Kidney (tissue), 14 donors: ENCODE data around the gene CHN2. TPM values are rescaled to one million over a fixed set of nuclear protein-coding genes. Genes with fewer than 3 reads are reported as not detected.

Experiments used
- DNase-seq, 5 donors: peaks; one replicate each; pipeline ENCODE4 v3.0.0-alpha.2; 2013 to 2020
- FAIRE-seq: peaks from 2 replicates; lab custom pipeline; 2012; peaks lifted over from hg19 to GRCh38; lab: Jason Lieb, UNC
- H3K27ac ChIP-seq, 2 donors: one replicate each; pipeline ENCODE4 v1.7.0; 2013; ENCODE audit warnings: low read depth in 2 of 2, low read length in 2 of 2, inconsistent platforms in 1 of 2
- H3K27me3 ChIP-seq: one replicate; pipeline ENCODE4 v1.7.1; 2013; ENCODE audit warnings: low read length, inconsistent platforms; ENCODE audit not compliant: control insufficient read depth, insufficient read depth
- H3K36me3 ChIP-seq, 3 donors: one replicate each; pipeline versions ENCODE4 v1.7.0 to v1.7.1; 2013; ENCODE audit warnings: low read length in 3 of 3, control low read depth in 1 of 3, inconsistent platforms in 1 of 3; ENCODE audit not compliant: insufficient read depth in 3 of 3, control insufficient read depth in 2 of 3
- H3K4me1 ChIP-seq, 3 donors: one replicate each; pipeline versions ENCODE4 v1.7.0 to v1.7.1; 2013; ENCODE audit warnings: low read length in 3 of 3, inconsistent platforms in 1 of 3, low read depth in 1 of 3; ENCODE audit not compliant: control insufficient read depth in 2 of 3, insufficient read depth in 2 of 3
- H3K4me3 ChIP-seq, 3 donors: one replicate each; pipeline versions ENCODE4 v1.7.0 to v1.8.1; 2013; ENCODE audit warnings: low read length in 3 of 3, control low read depth in 1 of 3, inconsistent platforms in 1 of 3
- H3K9ac ChIP-seq, 3 donors: one replicate each; pipeline versions ENCODE4 v1.7.0 to v1.7.1; 2013; ENCODE audit warnings: low read length in 3 of 3, control low read depth in 1 of 3, inconsistent platforms in 1 of 3
- H3K9me3 ChIP-seq, 3 donors: one replicate each; pipeline versions ENCODE4 v1.7.0 to v1.7.1; 2013; ENCODE audit warnings: low read length in 3 of 3, control low read depth in 1 of 3, inconsistent platforms in 1 of 3; ENCODE audit not compliant: control insufficient read depth in 2 of 3, insufficient read depth in 1 of 3
- intact Hi-C: fragments of 100-400 bp; cut with DNase I; formaldehyde crosslinking; loops from one replicate; pipeline ENCODE4 v1.11.1; 2022
- polyA plus RNA-seq: library from polyadenylated mRNA; stranded (reverse); fragments of 350-450 nt; fragmentation: Illumina TruSeq; extraction: RNeasy Lipid Tissue Mini Kit (QIAGEN cat#74804); gene quantifications from one replicate; pipeline ENCODE4 v1.2.3, GENCODE V29; 2014; ENCODE audit warnings: low read depth, low replicate concordance; ENCODE audit not compliant: insufficient read depth
- total RNA-seq: library from RNA; stranded (reverse); fragmentation: NEBNext Ultra II Directional; extraction: Animal tissue kit (Norgen Biotek cat#: 25700); gene quantifications from one replicate; pipeline ENCODE4 v1.2.1, GENCODE V29; 2021
- TF ChIP-seq, protein P1 (sequence below): IDR thresholded peaks from 3 replicates; pipeline ENCODE4 v1.5.1; 2012; ENCODE audit warnings: mild to moderate bottlenecking, moderate library complexity, borderline replicate concordance; ENCODE audit not compliant: insufficient read depth; ENCODE audit errors: extremely low read depth
- donor health status: control.
- donor health status: control.
- donor health status: control.
- donor health status: control.
- donor health status: control.
- donor health status: DM: yes; HTN: yes; CAD: no.
- donor health status: Normal renal cell carcinoma (clear cell type).

CHN2 gene
- total and polyA plus RNA-seq, 2 donors from 2014 or later = 7.4 to 22.5 TPM

DNA sequence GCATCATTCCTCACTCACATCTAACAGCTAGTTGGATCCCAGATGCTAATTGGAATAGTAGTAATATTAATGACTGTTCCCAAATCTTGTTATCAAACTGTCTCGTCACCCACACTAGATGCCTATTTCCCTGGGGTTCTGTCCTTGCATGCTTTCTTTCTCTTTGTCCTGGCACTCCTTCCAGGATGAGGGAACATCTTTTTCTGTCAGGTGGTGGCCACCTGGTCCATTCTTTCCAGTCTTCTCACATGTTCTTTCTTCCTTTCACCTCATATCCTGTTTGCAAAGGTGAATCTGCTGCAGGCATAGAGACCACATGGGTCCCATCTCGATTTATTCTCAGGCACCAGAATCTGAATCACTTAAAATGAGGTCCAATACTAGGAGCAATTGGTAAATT is 126.0 kb downstream of the CHN2 start:
- peaks cover 0 to 3% (median 0%) of the 10 kb centered on the region in 3 donors for H3K4me1 ChIP-seq
- DNase-seq = no peak
- H3K9me3 ChIP-seq = no peaks in the 10 kb centered on the region
- no peaks in the 10 kb centered on the region for H3K27me3 ChIP-seq
- no peak overlapping the region for H3K4me3 ChIP-seq
- TF ChIP-seq, protein P1, sequence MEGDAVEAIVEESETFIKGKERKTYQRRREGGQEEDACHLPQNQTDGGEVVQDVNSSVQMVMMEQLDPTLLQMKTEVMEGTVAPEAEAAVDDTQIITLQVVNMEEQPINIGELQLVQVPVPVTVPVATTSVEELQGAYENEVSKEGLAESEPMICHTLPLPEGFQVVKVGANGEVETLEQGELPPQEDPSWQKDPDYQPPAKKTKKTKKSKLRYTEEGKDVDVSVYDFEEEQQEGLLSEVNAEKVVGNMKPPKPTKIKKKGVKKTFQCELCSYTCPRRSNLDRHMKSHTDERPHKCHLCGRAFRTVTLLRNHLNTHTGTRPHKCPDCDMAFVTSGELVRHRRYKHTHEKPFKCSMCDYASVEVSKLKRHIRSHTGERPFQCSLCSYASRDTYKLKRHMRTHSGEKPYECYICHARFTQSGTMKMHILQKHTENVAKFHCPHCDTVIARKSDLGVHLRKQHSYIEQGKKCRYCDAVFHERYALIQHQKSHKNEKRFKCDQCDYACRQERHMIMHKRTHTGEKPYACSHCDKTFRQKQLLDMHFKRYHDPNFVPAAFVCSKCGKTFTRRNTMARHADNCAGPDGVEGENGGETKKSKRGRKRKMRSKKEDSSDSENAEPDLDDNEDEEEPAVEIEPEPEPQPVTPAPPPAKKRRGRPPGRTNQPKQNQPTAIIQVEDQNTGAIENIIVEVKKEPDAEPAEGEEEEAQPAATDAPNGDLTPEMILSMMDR = no peak
- no peak overlapping the region for H3K9ac ChIP-seq
- no peak for FAIRE-seq
- H3K27ac ChIP-seq = no peak overlapping the region
- intact Hi-C loops = no loop called here
- no peaks in the 10 kb centered on the region for H3K36me3 ChIP-seq

DNA sequence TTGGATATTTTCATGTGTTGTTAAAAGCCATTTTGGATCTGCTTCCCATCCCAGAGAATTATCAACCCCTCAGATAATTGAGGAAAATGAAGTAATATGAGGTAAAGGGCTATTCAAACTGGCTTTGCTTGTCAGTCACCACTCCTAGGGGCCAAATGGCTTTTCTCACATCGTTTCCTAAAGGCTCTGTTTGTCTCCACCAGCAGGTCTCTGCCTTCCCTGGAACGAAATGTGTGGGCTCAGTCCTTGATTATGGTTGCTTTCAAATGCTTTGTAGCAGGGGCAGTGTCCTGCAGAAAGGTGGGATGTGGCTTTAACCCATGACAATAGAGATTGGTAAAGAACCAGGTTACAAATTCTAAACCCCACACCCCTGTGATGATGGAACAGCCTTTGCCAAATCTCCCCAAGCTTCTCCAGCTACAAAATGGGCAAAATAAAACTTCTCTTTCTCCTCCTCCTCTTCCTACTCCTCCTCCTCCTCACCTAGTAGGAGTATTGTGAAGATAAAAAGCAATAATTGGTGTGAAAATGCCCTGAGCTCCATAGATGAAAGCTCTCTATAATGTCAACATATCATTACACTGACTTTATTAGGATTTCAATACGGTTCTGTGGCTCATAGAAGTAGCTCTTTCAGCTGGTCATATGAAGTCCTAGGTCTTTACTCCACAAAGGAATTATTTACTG is 127.6 kb downstream of the CHN2 start:
- TF ChIP-seq, protein P1 = no peak
- FAIRE-seq (no peak), DNase-seq (no peak)
- H3K4me1 ChIP-seq = peaks cover 0 to 3% (median 0%) of the 10 kb centered on the region in 3 donors
- no peaks in the 10 kb centered on the region for H3K9me3 ChIP-seq
- no peaks in the 10 kb centered on the region for H3K27me3 ChIP-seq
- H3K9ac ChIP-seq = no peak overlapping the region
- intact Hi-C loops = no loop called here
- no peak overlapping the region for H3K27ac ChIP-seq
- no peak overlapping the region for H3K4me3 ChIP-seq
- H3K36me3 ChIP-seq = no peaks in the 10 kb centered on the region

DNA sequence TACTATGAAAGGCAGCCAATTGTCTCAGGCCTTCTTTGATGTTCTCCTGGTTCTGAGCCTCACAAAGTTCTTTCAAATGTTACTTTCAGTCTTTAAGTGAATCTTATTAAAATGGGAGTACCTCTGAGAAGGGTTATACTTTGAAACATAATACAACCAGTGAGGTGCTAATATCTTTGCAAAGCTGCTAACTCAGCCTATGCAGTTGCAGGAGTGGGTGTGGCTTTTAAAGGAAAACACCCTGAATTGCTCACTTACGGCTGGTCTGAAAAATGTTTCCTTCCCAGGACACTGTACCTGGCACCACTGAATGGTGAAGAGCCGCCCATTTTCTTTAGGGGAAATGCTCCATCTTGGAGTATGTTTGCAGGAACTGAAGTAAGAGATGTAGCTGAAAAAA is 130.9 kb downstream of the CHN2 start:
- Histone ChIP-seq H3K4me1 (no peaks in the 10 kb centered on the region), H3K27ac (no peak overlapping the region), H3K9ac (no peak overlapping the region), H3K27me3 (no peaks in the 10 kb centered on the region), H3K4me3 (no peak overlapping the region), H3K9me3 (no peaks in the 10 kb centered on the region), H3K36me3 (no peaks in the 10 kb centered on the region)
- DNase-seq (no peak), FAIRE-seq (no peak)
- intact Hi-C loops = no loop called here
- TF ChIP-seq, protein P1 = no peak
